Measurements from ENCODE around the gene RPL10. TPM values are rescaled to one million over a fixed set of nuclear protein-coding genes. Genes with fewer than 3 reads are reported as not detected.

RPL10 gene
- total and polyA plus RNA-seq, 2 of the 8 experiments (the other 6 are each of a cell fraction or from before 2014, with no cell fraction given): 2,633 to 4,293 TPM

DNA sequence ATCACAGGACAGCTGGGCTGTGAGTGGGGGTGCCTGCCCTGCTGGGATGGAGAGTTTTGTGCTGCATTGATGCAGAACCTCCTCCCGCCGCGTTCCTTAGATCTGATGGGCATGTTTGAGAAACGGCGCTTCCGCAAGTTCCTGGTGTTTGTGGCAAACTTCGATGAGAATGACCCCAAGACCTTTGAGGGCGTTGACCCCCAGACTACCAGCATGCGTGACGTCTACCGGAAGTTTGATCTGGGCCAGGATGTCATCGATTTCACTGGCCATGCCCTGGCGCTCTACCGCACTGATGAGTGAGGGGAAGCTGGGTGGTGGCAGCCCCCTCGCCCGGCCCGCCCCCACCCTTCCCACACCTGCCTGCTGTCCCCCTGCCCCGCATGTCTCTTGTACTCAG lies 41.7 kb downstream of the RPL10 start:
- no peak overlapping the region for H3K4me3 ChIP-seq (ENCODE audit: extremely low read depth in 1 of 4, insufficient read depth in 2 of 4, low read depth in 3 of 4, low read length in 4 of 4)
- no peak overlapping the region for H3K9ac ChIP-seq (replicated peaks in 1 of 4; ENCODE audit: extremely low read depth in 1 of 4, low read depth in 3 of 4, low read length in 3 of 4)
- no peak overlapping the region for H2BK15ac ChIP-seq (ENCODE audit: low read length)
- no peak overlapping the region for H4K91ac ChIP-seq (replicated peaks; ENCODE audit: insufficient read length, low read length)
- H3K79me2 ChIP-seq (ENCODE audit: control insufficient read depth in 1 of 2, insufficient read depth in 2 of 2, low read length in 2 of 2): peaks cover 0 to 17% of the 10 kb centered on the region in 2 experiments; a peak in 2 of 4 replicates
- H3K14ac ChIP-seq (ENCODE audit: insufficient read length): no peak overlapping the region
- H2BK12ac ChIP-seq (ENCODE audit: low read depth, low read length): no peak overlapping the region
- CTCF ChIA-PET (ENCODE audit: partially characterized antibody): no interaction called here
- H4K8ac ChIP-seq (ENCODE audit: extremely low read depth, insufficient read depth, low read length): no peak overlapping the region
- no peaks in the 10 kb centered on the region for H3K79me1 ChIP-seq (ENCODE audit: low read depth, low read length)
- H4K5ac ChIP-seq (ENCODE audit: insufficient read length, low read depth, low read length): no peak overlapping the region
- WGBS, 2 experiments (ENCODE audit: extremely low coverage in 1 of 2, insufficient coverage in 1 of 2, insufficient read length in 1 of 2, insufficient replicate concordance in 2 of 2, low coverage in 1 of 2, low lambda C conversion rate in 2 of 2, missing lambda C conversion rate in 1 of 2): 100% methylated on average over 1 of the region's 18 CpGs; no CpG with 5 or more reads in 1 of the 2 experiments
- H3K18ac ChIP-seq (ENCODE audit: extremely low read depth, low read length): no peak overlapping the region
- H4K20me1 ChIP-seq (replicated peaks in 1 of 2; ENCODE audit: control insufficient read depth in 1 of 2, insufficient read depth in 2 of 2, low read length in 2 of 2): peaks cover 0 to 12% of the 10 kb centered on the region in 2 experiments
- peaks cover 0 to 9% (median 5%) of the 10 kb centered on the region in 4 experiments; a peak in 6 of 7 replicates for H3K4me1 ChIP-seq (replicated peaks in 1 of 4; ENCODE audit: control insufficient read depth in 3 of 4, insufficient read depth in 4 of 4, low read length in 3 of 4)
- H3K4ac ChIP-seq (replicated peaks; ENCODE audit: insufficient read length, low read depth, low read length): no peak overlapping the region
- H3K23ac ChIP-seq (ENCODE audit: insufficient read length): no peak overlapping the region
- H3K27me3 ChIP-seq (replicated peaks in 1 of 4; ENCODE audit: control insufficient read depth in 3 of 4, extremely low read depth in 1 of 4, insufficient read depth in 3 of 4, low read length in 3 of 4): no peaks in the 10 kb centered on the region
- H2BK120ac ChIP-seq (replicated peaks; ENCODE audit: low read depth, low read length): no peak overlapping the region
- no peak overlapping the region for H2BK20ac ChIP-seq (ENCODE audit: low read length)
- H3K23me2 ChIP-seq (ENCODE audit: low read depth, low read length): peaks cover 6% of the 10 kb centered on the region; the same call in 1 of the 2 replicates
- FAIRE-seq (no peak), DNase-seq (ENCODE audit: low read depth in 1 of 2, low spot score in 2 of 2) (no peak)
- no peak overlapping the region for H3K27ac ChIP-seq (ENCODE audit: low read depth, low read length)
- H2BK5ac ChIP-seq (ENCODE audit: low read depth, low read length): no peak overlapping the region
- H3K4me2 ChIP-seq (ENCODE audit: insufficient read depth in 1 of 2, low read depth in 2 of 2, low read length in 2 of 2): no peak overlapping the region
- H2AK5ac ChIP-seq (ENCODE audit: low read depth, low read length): no peak overlapping the region
- no peak for TF ChIP-seq ATF3 (IDR thresholded peaks at IDR 0.05; ENCODE audit: insufficient read depth, low read depth, low read length)
- TF ChIP-seq TAF1 (IDR thresholded peaks at IDR 0.05; ENCODE audit: low read depth, low read length): no peak
- TF ChIP-seq, protein P1, sequence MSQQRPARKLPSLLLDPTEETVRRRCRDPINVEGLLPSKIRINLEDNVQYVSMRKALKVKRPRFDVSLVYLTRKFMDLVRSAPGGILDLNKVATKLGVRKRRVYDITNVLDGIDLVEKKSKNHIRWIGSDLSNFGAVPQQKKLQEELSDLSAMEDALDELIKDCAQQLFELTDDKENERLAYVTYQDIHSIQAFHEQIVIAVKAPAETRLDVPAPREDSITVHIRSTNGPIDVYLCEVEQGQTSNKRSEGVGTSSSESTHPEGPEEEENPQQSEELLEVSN (IDR thresholded peaks at IDR 0.05): no peak
- TF ChIP-seq HDAC2 (IDR thresholded peaks at IDR 0.05; ENCODE audit: borderline replicate concordance in 1 of 2, low read depth in 2 of 2, low read length in 2 of 2): no peak
- TF ChIP-seq KDM1A (IDR thresholded peaks at IDR 0.05; ENCODE audit: borderline replicate concordance, low read length): no peak
- TF ChIP-seq TAF7 (optimal IDR thresholded peaks at IDR 0.05; ENCODE audit: borderline replicate concordance, low read depth, low read length): no peak
- TF ChIP-seq JUND (IDR thresholded peaks at IDR 0.05; ENCODE audit: low read length): no peak
- TF ChIP-seq MAFK (IDR thresholded peaks at IDR 0.05; ENCODE audit: low read depth, low read length): no peak
- POLR2A ChIA-PET (ENCODE audit: partially characterized antibody): no interaction called here
- peaks cover 0 to 27% (median 12%) of the 10 kb centered on the region in 4 experiments; a peak in 5 of 8 replicates for H3K36me3 ChIP-seq (ENCODE audit: control insufficient read depth in 2 of 4, insufficient read depth in 4 of 4, low read length in 3 of 4)
- H3K56ac ChIP-seq (replicated peaks; ENCODE audit: insufficient read length, low read depth, low read length): no peak overlapping the region
- H2AFZ ChIP-seq (ENCODE audit: low read length): no peak overlapping the region
- H3K9me3 ChIP-seq (ENCODE audit: insufficient read depth in 2 of 2, low read depth in 1 of 2, low read length in 1 of 2): no peaks in the 10 kb centered on the region
